A549 (cell line): Measurements from ENCODE around the gene ADAMTS13. TPM values are rescaled to one million over a fixed set of nuclear protein-coding genes. Genes with fewer than 3 reads are reported as not detected.

Source experiments
- ATAC-seq, 2 experiments: fragments of 200-7000 bp in 1 of 2; fragments of >200 bp in 1 of 2; cut with Nextera tagmentation in 1 of 2; cut with Tn5 transposase in 1 of 2; 3 replicates each; pipeline versions ENCODE4 v1.8.0 to v1.9.1; 2018 to 2020; ENCODE audit warnings: mild to moderate bottlenecking in 1 of 2, moderate library complexity in 1 of 2
- CTCF ChIA-PET: fragments of 300-600 bp; sonication (Branson Sonifier 250); formaldehyde crosslinking; extraction: SDS; loops from one replicate; lab custom pipeline; 2021; ENCODE audit warnings: antibody characterized with exemption, inconsistent platforms; lab: Yijun Ruan, JAX
- POLR2A ChIA-PET: fragments of 350-600 bp; formaldehyde crosslinking; extraction: SDS; loops from one replicate; lab custom pipeline; 2021; ENCODE audit warnings: antibody characterized with exemption, inconsistent platforms; lab: Yijun Ruan, JAX
- DNase-seq, 2 experiments: peaks; one replicate each; pipeline versions ENCODE4 v3.0.0 to v3.0.0-alpha.2; 2011 to 2016; ENCODE audit warnings: low read depth in 1 of 2, low spot score in 1 of 2
- FAIRE-seq: peaks from 2 replicates; lab custom pipeline; 2011; peaks lifted over from hg19 to GRCh38; lab: Jason Lieb, UNC
- H3K27ac ChIP-seq, 2 experiments: fragments of >200 bp; sonication (Bioruptor Twin); formaldehyde crosslinking; 3 replicates each; pipeline ENCODE4 v1.5.1; 2016 to 2017
- H3K4me1 ChIP-seq: fragments of >200 bp; sonication (Bioruptor Twin); formaldehyde crosslinking; 3 replicates; pipeline ENCODE4 v1.6.1; 2016
- H3K4me2 ChIP-seq: fragments of >200 bp; sonication (Bioruptor Twin); formaldehyde crosslinking; 3 replicates; pipeline ENCODE4 v1.6.1; 2016
- H3K4me3 ChIP-seq: fragments of >200 bp; sonication (Bioruptor Twin); formaldehyde crosslinking; 3 replicates; pipeline ENCODE4 v1.5.1; 2016
- H3K9me3 ChIP-seq: fragments of >200 bp; sonication (Bioruptor Twin); formaldehyde crosslinking; 3 replicates; pipeline ENCODE4 v1.6.1; 2016
- BCL3 ChIP-seq: fragments of >200 bp; sonication (Bioruptor Twin); formaldehyde crosslinking; IDR thresholded peaks from 3 replicates; pipeline ENCODE4 v1.6.1; 2016
- CHD2 ChIP-seq: fragments of 150-350 bp; IDR thresholded peaks from 2 replicates; pipeline ENCODE4 v1.6.1; 2014; ENCODE audit warnings: low read length; ENCODE audit not compliant: partially characterized antibody
- CTCF ChIP-seq: fragments of >200 bp; sonication (Bioruptor Twin); formaldehyde crosslinking; IDR thresholded peaks from 3 replicates; pipeline ENCODE4 v1.5.1; 2016
- E2F6 ChIP-seq: IDR thresholded peaks from 2 replicates; pipeline ENCODE4 v1.6.1; 2012; ENCODE audit warnings: low read depth, borderline replicate concordance
- ESRRA ChIP-seq: fragments of 150-350 bp; IDR thresholded peaks from 2 replicates; pipeline ENCODE4 v1.6.1; 2014; ENCODE audit warnings: mild to moderate bottlenecking, low read length, borderline replicate concordance
- GATA3 ChIP-seq: IDR thresholded peaks from 2 replicates; pipeline ENCODE4 v1.6.1; 2012; ENCODE audit warnings: borderline replicate concordance
- HES2 ChIP-seq: fragments of >200 bp; sonication (Bioruptor Twin); formaldehyde crosslinking; IDR thresholded peaks from 2 replicates; pipeline ENCODE4 v1.6.1; 2016
- HOXA7 ChIP-seq: fragments of 250-450 bp; sonication (Bioruptor Pico); IDR thresholded peaks from 2 replicates; pipeline ENCODE4 v1.5.0; 2020; ENCODE audit warnings: mild to moderate bottlenecking, moderate library complexity
- HOXB5 ChIP-seq: fragments of 250-450 bp; sonication (Bioruptor Pico); IDR thresholded peaks from 2 replicates; pipeline ENCODE4 v1.5.0; 2020; ENCODE audit warnings: mild to moderate bottlenecking, moderate library complexity
- JUN ChIP-seq, 2 experiments: fragments of >200 bp; sonication (Bioruptor Twin); formaldehyde crosslinking; IDR thresholded peaks; 2 replicates in 1 of 2; 3 replicates in 1 of 2; pipeline ENCODE4 v1.6.1; 2016 to 2017
- KDM5A ChIP-seq: fragments of 200-600 bp; sonication (generic); IDR thresholded peaks from 2 replicates; pipeline ENCODE4 v1.6.1; 2016; ENCODE audit warnings: antibody characterized with exemption, mild to moderate bottlenecking
- MAFK ChIP-seq: fragments of 450-650 bp; IDR thresholded peaks from 2 replicates; pipeline ENCODE4 v1.6.1; 2014; ENCODE audit not compliant: partially characterized antibody
- MAZ ChIP-seq: fragments of 150-350 bp; IDR thresholded peaks from 2 replicates; pipeline ENCODE4 v1.6.1; 2014; ENCODE audit warnings: antibody characterized with exemption, low read depth, low read length, borderline replicate concordance
- NR3C1 ChIP-seq: fragments of >200 bp; sonication (Bioruptor Twin); formaldehyde crosslinking; IDR thresholded peaks from 3 replicates; pipeline ENCODE4 v1.6.1; 2017
- PHF8 ChIP-seq: fragments of 200-600 bp; sonication (generic); IDR thresholded peaks from 2 replicates; pipeline ENCODE4 v1.6.1; 2016; ENCODE audit warnings: low read depth, mild to moderate bottlenecking, antibody characterized with exemption, moderate library complexity, borderline replicate concordance
- POLR2AphosphoS2 ChIP-seq: conservative IDR thresholded peaks from 2 replicates; pipeline ENCODE4 v1.6.1; 2012; ENCODE audit warnings: low read length, improper control_type of control experiment, inconsistent platforms
- RAD21 ChIP-seq, 2 experiments: fragments of >200 bp in 1 of 2; sonication (Bioruptor Twin) in 1 of 2; formaldehyde crosslinking in 1 of 2; IDR thresholded peaks in 1 of 2; conservative IDR thresholded peaks in 1 of 2; 2 replicates in 1 of 2; 3 replicates in 1 of 2; pipeline ENCODE4 v1.6.1; 2012 to 2018; ENCODE audit warnings: inconsistent platforms in 1 of 2
- REST ChIP-seq: fragments of 200-600 bp; sonication (generic); IDR thresholded peaks from 2 replicates; pipeline ENCODE4 v1.6.1; 2016; ENCODE audit warnings: antibody characterized with exemption, mild to moderate bottlenecking, moderate library complexity
- SREBF2 ChIP-seq: fragments of 450-650 bp; IDR thresholded peaks from 2 replicates; pipeline ENCODE4 v1.6.1; 2014; ENCODE audit warnings: mild to moderate bottlenecking, moderate library complexity
- TP53 ChIP-seq: fragments of 250-450 bp; sonication (Bioruptor Pico); IDR thresholded peaks from 2 replicates; pipeline ENCODE4 v1.5.0; 2021; ENCODE audit warnings: mild to moderate bottlenecking, moderate library complexity
- USF2 ChIP-seq: fragments of 450-650 bp; IDR thresholded peaks from 2 replicates; pipeline ENCODE4 v1.6.1; 2014; ENCODE audit warnings: antibody characterized with exemption
- ZC3H11A ChIP-seq: fragments of 450-650 bp; IDR thresholded peaks from 2 replicates; pipeline ENCODE4 v1.6.1; 2014; ENCODE audit warnings: antibody characterized with exemption, mild to moderate bottlenecking
- ZFP36 ChIP-seq: fragments of 450-650 bp; IDR thresholded peaks from 2 replicates; pipeline ENCODE4 v1.6.1; 2014; ENCODE audit warnings: borderline replicate concordance; ENCODE audit not compliant: partially characterized antibody
- WGBS: methylation state at CpG from one replicate; pipeline ENCODE4 v1.1.6; 2017; ENCODE audit errors: missing lambda C conversion rate; 5-methylcytosine and 5-hydroxymethylcytosine counted together
- polyA plus RNA-seq, 4 experiments: library from polyadenylated mRNA; depleted of rRNA in 3 of 4; stranded (reverse); fragments of >200 nt; fragmentation: RNase III in 1 of 4; extraction: RNeasy Plus Mini Kit Qiagen cat#74134 plus additional on column Dnase treatment in 1 of 4; gene quantifications; 2 replicates in 3 of 4; 3 replicates in 1 of 4; pipeline ENCODE4 v1.2.3, GENCODE V29; 2011 to 2017

The ADAMTS13 gene
- polyA plus RNA-seq, 2 of the 4 experiments (the other 2 are of a cell fraction), result 0.80 to 0.98 TPM

- TF ChIP-seq CTCF, result no peak
- no peak for TF ChIP-seq KDM5A
- no peak for TF ChIP-seq PHF8
- no peak for TF ChIP-seq E2F6
- TF ChIP-seq TP53 (CRISPR knock-in tag), result no peak
Observed at GRCh38 chr9:133378408-133378962, 43.7 kb upstream of the ADAMTS13 start (continued).

- Histone ChIP-seq H3K4me3 (no peak overlapping the region), H3K4me1 (peaks cover 15% of the 10 kb centered on the region), H3K27ac (no peak overlapping the region), H3K9me3 (no peaks in the 10 kb centered on the region), H3K4me2 (no peak overlapping the region)
- ChIA-PET CTCF (interaction anchor here (0.7 to 2.9 kb wide), 9 partner anchors 8 to 107 kb away, joined by 3 to 9 read pairs (median 4); no protein-coding TSS in a partner anchor), POLR2A (interaction anchor here (1.2 kb wide), 1 partner anchor 32 kb away, joined by 3 read pairs; the partner anchor contains the start of genes MED22 and RPL7A)
- FAIRE-seq (no peak), ATAC-seq (no peak), DNase-seq (no peak)
- TF ChIP-seq BCL3 (no peak), SREBF2 (no peak), ZC3H11A (no peak), GATA3 (no peak), MAZ (no peak), RAD21 (conservative IDR thresholded peaks at IDR 0.05 in 1 of 2, IDR thresholded peaks at IDR 0.05 in 1 of 2) (no peak), E2F6 (no peak), HOXA7 (CRISPR knock-in tag) (no peak), HES2 (no peak)
- WGBS, result 91% methylated on average over 14 of the region's 14 CpGs
Observed at GRCh38 chr9:133379153-133380086, 42.7 kb upstream of the ADAMTS13 start.

GRCh38 chr9:133380734-133381133 lies 41.4 kb upstream of the ADAMTS13 start:
- Histone ChIP-seq H3K9me3 (no peaks in the 10 kb centered on the region), H3K4me3 (no peak overlapping the region), H3K4me1 (peaks cover 15% of the 10 kb centered on the region), H3K27ac (no peak overlapping the region), H3K4me2 (no peak overlapping the region)
- no peak for TF ChIP-seq NR3C1
- TF ChIP-seq CHD2, result no peak
- TF ChIP-seq ZFP36, result no peak
- no peak for TF ChIP-seq ESRRA
- TF ChIP-seq JUN (IDR thresholded peaks at IDR 0.05), result no peak
- TF ChIP-seq SREBF2, result no peak
- no peak for TF ChIP-seq REST
- no peak for TF ChIP-seq MAFK
- no peak for TF ChIP-seq USF2
- no peak for TF ChIP-seq POLR2AphosphoS2
- TF ChIP-seq KDM5A, result no peak
- TF ChIP-seq HOXB5 (CRISPR knock-in tag), result no peak
- CTCF ChIA-PET, result interaction anchor here (1.1 to 1.8 kb wide), 3 partner anchors 18 to 106 kb away, joined by 3 to 6 read pairs (median 3); no protein-coding TSS in a partner anchor
- FAIRE-seq, result no peak
- 86% methylated on average over 4 of the region's 4 CpGs for WGBS
- POLR2A ChIA-PET, result interaction anchor here (0.7 to 1.2 kb wide), 6 partner anchors 14 to 939 kb away, joined by 3 to 7 read pairs (median 5); partner anchors contain the start of genes MED22 and RPL7A
- no peak for ATAC-seq
- DNase-seq, result no peak
